GM12875 (cell line): Measurements from ENCODE around the gene CMKLR1.

Experiments used
- H3K4me3 ChIP-seq: one replicate; pipeline ENCODE4 v1.5.1; 2011; ENCODE audit warnings: low read depth, low read length, control low read depth
- TF ChIP-seq, protein P1 (sequence below): IDR thresholded peaks from 2 replicates; pipeline ENCODE4 v1.5.1; 2011; ENCODE audit warnings: low read depth, mild to moderate bottlenecking, control low read depth, inconsistent platforms, low read length, moderate library complexity, borderline replicate concordance; ENCODE audit not compliant: insufficient read depth

CMKLR1 gene

DNA sequence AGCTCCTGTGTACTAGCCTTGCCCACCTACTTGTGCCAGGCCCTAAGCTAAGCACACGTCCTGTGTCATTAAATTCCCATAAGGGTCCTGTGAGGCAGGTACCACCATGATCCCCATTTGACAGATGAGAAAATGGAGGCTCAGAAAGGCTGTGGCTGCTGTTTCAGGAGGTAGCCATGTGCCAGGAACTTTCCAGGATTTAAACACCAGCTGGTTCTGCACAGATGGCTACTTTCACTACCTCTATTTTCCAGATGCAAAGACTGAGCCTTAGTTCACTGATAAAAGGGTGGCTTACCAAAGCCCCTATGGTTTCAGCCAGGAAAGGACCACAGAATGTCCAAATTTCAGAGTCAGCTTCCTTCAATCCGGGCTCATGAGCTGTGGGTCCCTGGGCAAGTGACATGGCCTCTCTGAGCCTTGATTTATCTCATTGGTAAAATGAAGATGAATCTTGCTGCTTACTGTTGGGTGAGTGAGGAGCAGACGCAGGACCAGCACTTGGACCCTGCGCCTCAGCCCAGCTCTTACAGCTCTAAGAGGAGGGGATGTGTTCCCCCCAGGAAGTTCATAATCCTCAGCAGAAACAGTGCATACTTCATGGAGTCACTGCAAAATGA lies 23.5 kb downstream of the CMKLR1 start:
- TF ChIP-seq, protein P1, sequence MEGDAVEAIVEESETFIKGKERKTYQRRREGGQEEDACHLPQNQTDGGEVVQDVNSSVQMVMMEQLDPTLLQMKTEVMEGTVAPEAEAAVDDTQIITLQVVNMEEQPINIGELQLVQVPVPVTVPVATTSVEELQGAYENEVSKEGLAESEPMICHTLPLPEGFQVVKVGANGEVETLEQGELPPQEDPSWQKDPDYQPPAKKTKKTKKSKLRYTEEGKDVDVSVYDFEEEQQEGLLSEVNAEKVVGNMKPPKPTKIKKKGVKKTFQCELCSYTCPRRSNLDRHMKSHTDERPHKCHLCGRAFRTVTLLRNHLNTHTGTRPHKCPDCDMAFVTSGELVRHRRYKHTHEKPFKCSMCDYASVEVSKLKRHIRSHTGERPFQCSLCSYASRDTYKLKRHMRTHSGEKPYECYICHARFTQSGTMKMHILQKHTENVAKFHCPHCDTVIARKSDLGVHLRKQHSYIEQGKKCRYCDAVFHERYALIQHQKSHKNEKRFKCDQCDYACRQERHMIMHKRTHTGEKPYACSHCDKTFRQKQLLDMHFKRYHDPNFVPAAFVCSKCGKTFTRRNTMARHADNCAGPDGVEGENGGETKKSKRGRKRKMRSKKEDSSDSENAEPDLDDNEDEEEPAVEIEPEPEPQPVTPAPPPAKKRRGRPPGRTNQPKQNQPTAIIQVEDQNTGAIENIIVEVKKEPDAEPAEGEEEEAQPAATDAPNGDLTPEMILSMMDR: no peak

DNA sequence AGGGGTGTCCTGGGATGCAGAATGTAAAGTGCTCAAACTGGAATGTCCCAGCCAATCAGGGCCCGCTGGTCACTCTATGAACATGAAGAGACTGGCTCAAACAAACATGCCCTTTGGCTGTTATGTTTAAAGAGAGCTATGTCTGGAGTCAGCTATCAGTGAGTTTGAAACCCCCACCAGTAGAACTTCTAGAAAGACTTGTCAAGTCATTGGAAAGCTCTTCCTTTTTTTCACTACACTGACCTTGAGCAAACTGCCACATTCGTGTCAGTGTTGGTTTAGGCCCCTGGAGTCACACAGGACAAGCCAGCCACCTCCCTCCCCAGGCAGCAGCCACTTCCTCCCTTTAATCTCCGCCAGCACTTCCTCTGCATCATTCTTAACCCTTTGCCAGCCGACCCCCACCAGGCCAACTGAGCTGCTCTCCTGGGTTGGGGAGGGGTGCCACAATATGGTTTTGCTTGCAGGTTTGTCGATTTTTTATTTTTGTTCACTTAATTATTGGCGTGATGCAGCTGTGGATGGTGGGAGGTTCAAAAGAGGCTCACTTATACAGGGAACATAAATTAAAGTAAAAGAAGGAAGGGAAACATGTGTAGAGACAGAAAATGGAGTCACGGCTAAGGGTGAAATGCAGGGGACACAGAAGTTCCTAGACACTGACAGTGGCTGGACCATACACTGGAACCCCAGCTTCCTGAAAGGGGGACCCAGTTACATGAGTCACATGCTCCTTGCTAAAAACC lies 25.3 kb downstream of the CMKLR1 start:
- no peak overlapping the region for H3K4me3 ChIP-seq
- TF ChIP-seq, protein P1: no peak

More for the DNA sequence above, 23.5 kb downstream of the CMKLR1 start:
- no peak overlapping the region for H3K4me3 ChIP-seq

DNA sequence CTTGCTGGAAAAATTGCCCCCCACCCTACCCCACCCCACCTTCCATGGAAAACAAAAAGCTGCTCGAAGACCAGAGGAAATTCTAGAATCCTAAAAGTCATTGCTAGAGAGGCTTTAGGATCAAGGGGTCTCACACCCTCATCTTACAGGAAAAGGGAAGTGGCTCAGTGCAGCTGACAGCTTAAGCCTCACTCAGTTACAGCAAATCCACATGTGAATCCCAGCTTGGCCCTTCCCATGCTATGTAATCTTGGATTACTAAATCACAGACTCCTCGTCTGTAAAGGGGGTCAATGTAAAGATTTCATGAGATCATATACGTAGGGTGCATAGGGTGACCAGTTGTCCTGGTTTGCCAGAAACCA lies 25.9 kb downstream of the CMKLR1 start:
- H3K4me3 ChIP-seq: no peak overlapping the region
- TF ChIP-seq, protein P1: no peak

DNA sequence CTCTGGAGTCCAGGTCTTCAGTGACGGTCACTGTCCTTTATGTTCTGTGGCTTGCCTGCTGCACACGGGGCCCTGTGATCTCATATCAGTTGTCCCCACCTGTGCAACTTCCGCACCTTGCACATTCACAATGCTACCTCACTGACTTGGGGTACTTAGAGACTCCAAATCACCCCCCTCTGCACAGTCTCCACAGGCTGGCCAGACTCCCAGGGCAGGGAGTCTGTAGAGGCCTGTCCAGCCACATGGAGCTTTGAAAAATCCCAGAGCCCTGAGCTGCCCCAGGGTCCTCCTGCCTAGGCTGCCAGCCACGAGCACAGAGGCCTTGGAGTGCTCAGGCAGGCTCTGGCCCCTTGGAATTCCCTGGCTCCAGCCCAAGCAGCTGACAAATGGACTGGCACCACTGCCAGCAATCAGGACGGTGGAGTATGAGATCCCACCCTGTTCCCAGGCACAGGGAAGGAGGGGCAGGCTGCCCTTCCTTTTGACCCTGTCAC lies 26.4 kb downstream of the CMKLR1 start:
- H3K4me3 ChIP-seq: no peak overlapping the region
- TF ChIP-seq, protein P1: no peak

DNA sequence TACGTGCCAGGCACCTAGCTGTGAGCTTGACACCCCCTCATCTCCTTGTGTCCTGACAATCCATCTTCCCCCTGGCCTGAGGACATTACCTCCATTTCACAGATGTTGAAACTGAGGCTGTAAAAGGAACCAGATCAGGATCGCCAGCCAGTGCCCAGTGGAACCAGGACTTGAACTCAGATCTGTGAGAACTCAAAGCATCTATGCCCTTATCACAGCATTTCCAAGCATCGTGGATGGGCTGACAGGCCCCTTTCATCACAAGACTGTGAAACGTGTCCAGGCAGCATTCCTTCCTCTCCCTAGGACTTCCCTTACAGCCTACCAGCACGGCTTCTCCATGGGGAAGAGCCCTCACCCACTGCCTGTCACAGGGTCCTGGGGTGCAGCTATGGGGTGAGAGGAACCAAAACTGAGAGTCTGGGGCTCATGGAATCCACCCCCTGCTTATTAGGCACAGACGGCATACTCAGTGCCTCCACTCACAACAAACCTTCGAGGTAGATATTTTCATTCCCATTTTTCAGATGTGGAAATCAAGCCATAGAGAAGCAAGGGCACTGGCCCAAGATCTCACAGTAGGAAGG lies 26.9 kb downstream of the CMKLR1 start:
- TF ChIP-seq, protein P1: no peak
- no peak overlapping the region for H3K4me3 ChIP-seq

DNA sequence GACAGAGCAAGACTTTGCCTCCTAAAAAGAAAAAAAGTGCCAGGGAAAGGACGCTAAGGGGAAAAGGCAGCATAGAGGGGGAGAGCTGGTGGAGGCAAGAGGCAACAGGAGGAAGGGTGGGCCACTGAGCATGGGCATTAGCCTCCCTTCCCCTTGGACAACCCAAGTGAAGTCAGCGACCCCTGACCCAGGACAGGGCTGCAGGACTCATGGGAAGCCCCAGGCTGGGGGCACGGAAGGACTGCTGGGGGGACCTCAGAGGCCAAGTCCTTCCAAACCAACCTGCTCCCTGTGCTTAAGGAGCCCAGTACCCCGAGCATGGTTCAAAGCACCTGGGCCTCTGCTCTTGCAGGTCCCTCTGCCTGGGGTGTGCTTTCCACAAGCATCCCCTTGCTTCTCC lies 27.5 kb downstream of the CMKLR1 start:
- H3K4me3 ChIP-seq: no peak overlapping the region
- TF ChIP-seq, protein P1: no peak
